HCT116 (cell line): Measurements from ENCODE around the gene PFDN2. TPM values are rescaled to one million over a fixed set of nuclear protein-coding genes. Genes with fewer than 3 reads are reported as not detected.

ENCODE experiments used
- ATAC-seq: fragments of 200-7000 bp; cut with Tn5 transposase; 2 replicates; pipeline ENCODE4 v1.9.1; 2020; ENCODE audit warnings: mild to moderate bottlenecking, moderate library complexity
- BruUV-seq: library from RNA; stranded (reverse); fragments of 400-500 nt; replicated peaks from 2 replicates; lab custom pipeline; 2021; lab: Mats Ljungman, UMichigan
- CTCF ChIA-PET: fragments of 300-600 bp; sonication (Branson Sonifier 250); formaldehyde crosslinking; loops from one replicate; lab custom pipeline; 2021; ENCODE audit warnings: antibody characterized with exemption; lab: Charles Lee
- POLR2A ChIA-PET: fragments of 300-600, 350-600 bp; sonication (Branson Sonifier 250); formaldehyde crosslinking; loops from one replicate; lab custom pipeline; 2021; ENCODE audit warnings: antibody characterized with exemption; lab: Charles Lee
- RAD21 ChIA-PET, 2 experiments: fragments of 300-600 bp; sonication (Branson Sonifier 250); formaldehyde crosslinking; loops; one replicate each; lab custom pipeline; 2023; ENCODE audit warnings: low total read pairs in 2 of 2; ENCODE audit not compliant: uncharacterized antibody in 2 of 2, unreplicated experiment in 2 of 2, low non-redundant PET in 1 of 2; lab: Charles Lee
- DNase-seq: peaks from one replicate; pipeline ENCODE4 v3.0.0-alpha.2; 2010; ENCODE audit warnings: low read depth, low spot score
- H2AFZ ChIP-seq: fragments of 200-600 bp; shearing (Covaris generic), sonication (generic); 2 replicates; pipeline ENCODE4 v1.6.1; 2017; ENCODE audit warnings: low read depth, mixed run types, mixed read lengths, antibody characterized with exemption, low read length; ENCODE audit not compliant: poor library complexity, severe bottlenecking
- H3K27ac ChIP-seq: 2 replicates; pipeline ENCODE4 v1.5.1; 2012; ENCODE audit warnings: low read depth, low read length
- H3K27me3 ChIP-seq: fragments of 200-600 bp; sonication (generic); 2 replicates; pipeline ENCODE4 v1.6.1; 2016; ENCODE audit warnings: mixed run types, low read length, mixed read lengths; ENCODE audit not compliant: insufficient read depth
- H3K36me3 ChIP-seq, 2 experiments: fragments of 200-500 bp in 1 of 2; fragments of 200-600 bp in 1 of 2; sonication (Bioruptor generic) in 1 of 2; sonication (generic) in 1 of 2; 2 replicates each; pipeline versions ENCODE4 v1.5.1 to v1.6.1; 2014 to 2016; ENCODE audit warnings: low read length in 2 of 2, inconsistent platforms in 1 of 2, mixed read lengths in 1 of 2, mixed run types in 1 of 2; ENCODE audit not compliant: insufficient read depth in 2 of 2, control insufficient read depth in 1 of 2
- H3K4me1 ChIP-seq, 2 experiments: fragments of 200-600 bp in 1 of 2; sonication (generic) in 1 of 2; 2 replicates each; pipeline versions ENCODE4 v1.5.1 to v1.6.1; 2012 to 2017; ENCODE audit warnings: low read length in 2 of 2, inconsistent platforms in 1 of 2, mild to moderate bottlenecking in 1 of 2, mixed read lengths in 1 of 2, mixed run types in 1 of 2, moderate library complexity in 1 of 2; ENCODE audit not compliant: insufficient read depth in 2 of 2, control insufficient read depth in 1 of 2
- H3K4me2 ChIP-seq: fragments of 200-600 bp; sonication (generic); 2 replicates; pipeline ENCODE4 v1.6.1; 2017; ENCODE audit warnings: mixed run types, low read length, mixed read lengths
- H3K4me3 ChIP-seq, 2 experiments: fragments of 200-600 bp in 1 of 2; sonication (generic) in 1 of 2; replicated peaks in 1 of 2; 2 replicates each; pipeline ENCODE4 v1.5.1; 2011 to 2016; ENCODE audit warnings: low read length in 2 of 2, control low read depth in 1 of 2, low read depth in 1 of 2, mild to moderate bottlenecking in 1 of 2, mixed read lengths in 1 of 2, mixed run types in 1 of 2
- H3K79me2 ChIP-seq: fragments of 200-600 bp; sonication (generic); 2 replicates; pipeline ENCODE4 v1.6.1; 2017; ENCODE audit warnings: mild to moderate bottlenecking, mixed run types, low read length, moderate library complexity, mixed read lengths; ENCODE audit not compliant: insufficient read depth
- H3K9ac ChIP-seq: fragments of 200-600 bp; sonication (generic); 2 replicates; pipeline ENCODE4 v1.6.1; 2016; ENCODE audit warnings: low read length, mixed read lengths
- H3K9me2 ChIP-seq: fragments of 200-600 bp; sonication (generic), shearing (Covaris generic); 2 replicates; pipeline ENCODE4 v1.6.1; 2017; ENCODE audit warnings: mixed run types, mild to moderate bottlenecking, moderate library complexity; ENCODE audit not compliant: insufficient read depth
- H3K9me3 ChIP-seq, 2 experiments: fragments of 200-500 bp in 1 of 2; fragments of 200-600 bp in 1 of 2; sonication (Bioruptor generic) in 1 of 2; sonication (generic) in 1 of 2; 2 replicates each; pipeline ENCODE4 v1.6.1; 2014 to 2017; ENCODE audit warnings: low read length in 2 of 2, mixed read lengths in 2 of 2, inconsistent platforms in 1 of 2, low read depth in 1 of 2, mild to moderate bottlenecking in 1 of 2, mixed run types in 1 of 2, moderate library complexity in 1 of 2; ENCODE audit not compliant: control insufficient read depth in 1 of 2, insufficient read depth in 1 of 2
- H4K20me1 ChIP-seq: fragments of 200-600 bp; sonication (generic), shearing (Covaris generic); 2 replicates; pipeline ENCODE4 v1.6.1; 2017; ENCODE audit warnings: mixed run types, mild to moderate bottlenecking, moderate library complexity; ENCODE audit not compliant: insufficient read depth
- CBX3 ChIP-seq: IDR thresholded peaks from 2 replicates; pipeline ENCODE4 v1.6.1; 2012; ENCODE audit warnings: low read depth
- ELF1 ChIP-seq: IDR thresholded peaks from 2 replicates; pipeline ENCODE4 v1.6.1; 2012; ENCODE audit warnings: low read depth, borderline replicate concordance
- EZH2 ChIP-seq: fragments of 200-600 bp; sonication (generic); IDR thresholded peaks from 2 replicates; pipeline ENCODE4 v1.6.1; 2017; ENCODE audit warnings: antibody characterized with exemption, mixed run types
- FOSL1 ChIP-seq: IDR thresholded peaks from 2 replicates; pipeline ENCODE4 v1.6.1; 2012; ENCODE audit warnings: low read depth
- POLR2A ChIP-seq: IDR thresholded peaks from 2 replicates; pipeline ENCODE4 v1.7.0; 2011; ENCODE audit warnings: borderline replicate concordance; ENCODE audit not compliant: insufficient read depth, insufficient read length; ENCODE audit errors: extremely low read depth
- YY1 ChIP-seq: IDR thresholded peaks from 2 replicates; pipeline ENCODE4 v1.6.1; 2011; ENCODE audit warnings: low read length, low read depth, moderate library complexity, mild to moderate bottlenecking; ENCODE audit not compliant: insufficient replicate concordance; ENCODE audit errors: extremely low read depth
- ZNF274 ChIP-seq: fragments of 200-500 bp; sonication (Bioruptor generic); IDR thresholded peaks from 2 replicates; pipeline ENCODE4 v1.6.1; 2014; ENCODE audit warnings: mild to moderate bottlenecking, low read depth, low read length, inconsistent platforms
- intact Hi-C: fragments of 100-400 bp; cut with micrococcal nuclease; formaldehyde crosslinking; loops from 2 replicates; pipeline ENCODE4 v1.10.0; 2022
- total RNA-seq: library from RNA; stranded (reverse); gene quantifications from one replicate; pipeline ENCODE4 v1.2.1, GENCODE V29; 2021; ENCODE audit not compliant: unreplicated experiment
- TF ChIP-seq, protein P1 (sequence below): IDR thresholded peaks from 2 replicates; pipeline ENCODE4 v1.6.1; 2012; ENCODE audit warnings: low read depth
- TF ChIP-seq, protein P2 (sequence below): IDR thresholded peaks from 2 replicates; pipeline ENCODE4 v1.6.1; 2012

Gene PFDN2
- total RNA-seq, 1 experiment from 2014 or later, result 179 TPM

DNA sequence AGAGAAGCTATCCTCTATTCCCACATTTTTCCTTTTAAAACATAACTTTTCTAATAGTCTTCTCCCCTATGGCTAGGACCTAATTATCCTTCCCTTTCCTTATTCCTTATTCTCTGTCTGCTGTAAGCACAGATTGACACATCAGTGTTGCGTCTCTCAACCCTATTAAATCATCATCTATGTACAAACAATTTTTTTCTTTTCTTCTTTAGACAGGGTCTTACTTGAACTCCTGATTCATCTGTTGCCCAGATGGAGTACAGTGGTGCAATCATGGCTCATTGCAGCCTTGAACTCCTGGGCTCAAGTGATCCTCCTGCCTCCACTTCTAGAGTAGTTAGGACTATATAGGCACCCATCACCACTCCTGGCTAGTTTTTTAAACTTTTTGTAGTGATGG is 11.4 kb downstream of the PFDN2 start:
- H3K4me1 ChIP-seq, result peaks cover 0 to 3% of the 10 kb centered on the region in 2 experiments; a peak in 2 of 4 replicates
- DNase-seq (no peak), ATAC-seq (no peak)
- peaks cover 14% of the 10 kb centered on the region; the same call in 1 of the 2 replicates for H4K20me1 ChIP-seq
- H2AFZ ChIP-seq, result no peak overlapping the region
- no peak overlapping the region for H3K27ac ChIP-seq
- POLR2A ChIA-PET, result no interaction called here
- intact Hi-C loops, result no loop called here
- RAD21 ChIA-PET, result no interaction called here
- no peak for TF ChIP-seq ELF1
- TF ChIP-seq, protein P1, sequence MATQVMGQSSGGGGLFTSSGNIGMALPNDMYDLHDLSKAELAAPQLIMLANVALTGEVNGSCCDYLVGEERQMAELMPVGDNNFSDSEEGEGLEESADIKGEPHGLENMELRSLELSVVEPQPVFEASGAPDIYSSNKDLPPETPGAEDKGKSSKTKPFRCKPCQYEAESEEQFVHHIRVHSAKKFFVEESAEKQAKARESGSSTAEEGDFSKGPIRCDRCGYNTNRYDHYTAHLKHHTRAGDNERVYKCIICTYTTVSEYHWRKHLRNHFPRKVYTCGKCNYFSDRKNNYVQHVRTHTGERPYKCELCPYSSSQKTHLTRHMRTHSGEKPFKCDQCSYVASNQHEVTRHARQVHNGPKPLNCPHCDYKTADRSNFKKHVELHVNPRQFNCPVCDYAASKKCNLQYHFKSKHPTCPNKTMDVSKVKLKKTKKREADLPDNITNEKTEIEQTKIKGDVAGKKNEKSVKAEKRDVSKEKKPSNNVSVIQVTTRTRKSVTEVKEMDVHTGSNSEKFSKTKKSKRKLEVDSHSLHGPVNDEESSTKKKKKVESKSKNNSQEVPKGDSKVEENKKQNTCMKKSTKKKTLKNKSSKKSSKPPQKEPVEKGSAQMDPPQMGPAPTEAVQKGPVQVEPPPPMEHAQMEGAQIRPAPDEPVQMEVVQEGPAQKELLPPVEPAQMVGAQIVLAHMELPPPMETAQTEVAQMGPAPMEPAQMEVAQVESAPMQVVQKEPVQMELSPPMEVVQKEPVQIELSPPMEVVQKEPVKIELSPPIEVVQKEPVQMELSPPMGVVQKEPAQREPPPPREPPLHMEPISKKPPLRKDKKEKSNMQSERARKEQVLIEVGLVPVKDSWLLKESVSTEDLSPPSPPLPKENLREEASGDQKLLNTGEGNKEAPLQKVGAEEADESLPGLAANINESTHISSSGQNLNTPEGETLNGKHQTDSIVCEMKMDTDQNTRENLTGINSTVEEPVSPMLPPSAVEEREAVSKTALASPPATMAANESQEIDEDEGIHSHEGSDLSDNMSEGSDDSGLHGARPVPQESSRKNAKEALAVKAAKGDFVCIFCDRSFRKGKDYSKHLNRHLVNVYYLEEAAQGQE, result no peak
- TF ChIP-seq POLR2A, result no peak
- TF ChIP-seq, protein P2, sequence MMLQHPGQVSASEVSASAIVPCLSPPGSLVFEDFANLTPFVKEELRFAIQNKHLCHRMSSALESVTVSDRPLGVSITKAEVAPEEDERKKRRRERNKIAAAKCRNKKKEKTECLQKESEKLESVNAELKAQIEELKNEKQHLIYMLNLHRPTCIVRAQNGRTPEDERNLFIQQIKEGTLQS, result no peak
- no peak for TF ChIP-seq FOSL1
- TF ChIP-seq ZNF274, result no peak
- no peak for TF ChIP-seq YY1
- no peak for TF ChIP-seq EZH2
- TF ChIP-seq CBX3, result no peak
- no peaks in the 10 kb centered on the region for H3K9me2 ChIP-seq
- no peak overlapping the region for H3K4me3 ChIP-seq
- H3K36me3 ChIP-seq, result peaks cover 4 to 37% of the 10 kb centered on the region in 2 experiments; a peak in 2 of 4 replicates
- H3K9ac ChIP-seq, result no peak overlapping the region
- peaks cover 99% of the 10 kb centered on the region for H3K79me2 ChIP-seq
- H3K4me2 ChIP-seq, result no peak overlapping the region
- no peaks in the 10 kb centered on the region for H3K9me3 ChIP-seq
- H3K27me3 ChIP-seq, result no peaks in the 10 kb centered on the region
- CTCF ChIA-PET, result interaction anchor here (1.1 kb wide), 1 partner anchor 8 kb away, joined by 4 read pairs; the partner anchor contains the start of gene KLHDC9
- no TSS peak for BruUV-seq
